OCI-LY1 (cell line): ENCODE measurements around the gene HOXB6.

Source experiments
- EZH2 ChIP-seq: fragments of 200-600 bp; sonication (generic), shearing (Covaris generic); IDR thresholded peaks from 2 replicates; pipeline ENCODE4 v1.8.0; 2017; ENCODE audit warnings: borderline replicate concordance, mixed run types, mild to moderate bottlenecking, antibody characterized with exemption, low read length, moderate library complexity, mixed read lengths
- TF ChIP-seq, protein P1 (sequence below): fragments of 200-600 bp; sonication (generic), shearing (Covaris generic); IDR thresholded peaks from 2 replicates; pipeline ENCODE4 v1.5.1; 2017; ENCODE audit warnings: mild to moderate bottlenecking, antibody characterized with exemption, low read length, moderate library complexity, mixed read lengths

DNA sequence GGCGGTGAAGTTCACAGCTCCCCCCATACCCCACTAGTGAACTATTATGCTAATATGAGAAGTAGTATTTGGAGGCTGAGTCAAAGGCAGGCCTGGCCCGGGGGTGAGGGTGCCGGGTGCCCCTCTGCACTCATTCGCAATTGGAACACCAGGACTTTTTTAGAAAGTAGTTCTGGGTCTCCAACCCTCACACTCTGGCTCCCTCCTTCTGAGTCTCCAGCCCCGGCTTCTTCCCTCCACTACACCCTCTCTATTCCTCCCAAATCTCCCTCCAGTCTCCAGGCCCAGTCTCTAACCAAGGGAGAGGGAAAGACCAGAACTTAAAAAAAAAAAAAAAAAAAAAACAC is 48.6 kb downstream of the HOXB6 start:
- TF ChIP-seq, protein P1, sequence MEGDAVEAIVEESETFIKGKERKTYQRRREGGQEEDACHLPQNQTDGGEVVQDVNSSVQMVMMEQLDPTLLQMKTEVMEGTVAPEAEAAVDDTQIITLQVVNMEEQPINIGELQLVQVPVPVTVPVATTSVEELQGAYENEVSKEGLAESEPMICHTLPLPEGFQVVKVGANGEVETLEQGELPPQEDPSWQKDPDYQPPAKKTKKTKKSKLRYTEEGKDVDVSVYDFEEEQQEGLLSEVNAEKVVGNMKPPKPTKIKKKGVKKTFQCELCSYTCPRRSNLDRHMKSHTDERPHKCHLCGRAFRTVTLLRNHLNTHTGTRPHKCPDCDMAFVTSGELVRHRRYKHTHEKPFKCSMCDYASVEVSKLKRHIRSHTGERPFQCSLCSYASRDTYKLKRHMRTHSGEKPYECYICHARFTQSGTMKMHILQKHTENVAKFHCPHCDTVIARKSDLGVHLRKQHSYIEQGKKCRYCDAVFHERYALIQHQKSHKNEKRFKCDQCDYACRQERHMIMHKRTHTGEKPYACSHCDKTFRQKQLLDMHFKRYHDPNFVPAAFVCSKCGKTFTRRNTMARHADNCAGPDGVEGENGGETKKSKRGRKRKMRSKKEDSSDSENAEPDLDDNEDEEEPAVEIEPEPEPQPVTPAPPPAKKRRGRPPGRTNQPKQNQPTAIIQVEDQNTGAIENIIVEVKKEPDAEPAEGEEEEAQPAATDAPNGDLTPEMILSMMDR = no peak
- TF ChIP-seq EZH2 = no peak
